IPS DF 19.7 (cell line): ENCODE data around the gene MORN1.

ENCODE experiments used
- DNase-seq: peaks from one replicate; pipeline ENCODE4 v3.0.0-alpha.2; 2013; ENCODE audit warnings: low read depth, low spot score

Gene MORN1

DNA sequence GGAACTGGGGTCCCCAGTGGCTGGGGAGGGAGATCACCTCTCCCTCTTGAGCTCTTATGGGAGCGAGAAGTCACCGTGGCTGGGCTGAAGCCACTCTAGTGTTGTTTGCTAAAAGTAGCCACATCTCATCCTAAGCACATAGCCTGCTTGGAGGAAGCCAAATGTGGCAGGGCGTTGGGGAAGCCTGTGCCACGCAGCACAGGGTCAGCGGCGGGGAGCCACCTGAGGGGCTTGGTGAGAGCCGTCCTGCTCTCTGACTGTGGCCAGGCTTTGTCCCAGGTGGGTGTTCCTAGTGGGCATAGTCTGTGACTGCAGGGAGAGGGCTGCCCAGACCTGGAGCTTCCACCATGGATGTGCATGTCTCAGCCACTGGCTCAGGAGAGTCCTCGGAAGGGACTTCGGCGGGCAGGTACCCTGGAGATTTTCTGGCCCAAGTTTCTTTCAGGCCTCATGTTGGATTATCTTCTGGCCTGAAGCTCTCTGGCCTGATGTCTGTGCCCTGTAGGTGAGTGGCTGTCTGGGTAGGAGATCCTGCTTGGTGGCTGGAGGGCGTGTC is 38.9 kb downstream of the MORN1 start:
- no peak for DNase-seq

DNA sequence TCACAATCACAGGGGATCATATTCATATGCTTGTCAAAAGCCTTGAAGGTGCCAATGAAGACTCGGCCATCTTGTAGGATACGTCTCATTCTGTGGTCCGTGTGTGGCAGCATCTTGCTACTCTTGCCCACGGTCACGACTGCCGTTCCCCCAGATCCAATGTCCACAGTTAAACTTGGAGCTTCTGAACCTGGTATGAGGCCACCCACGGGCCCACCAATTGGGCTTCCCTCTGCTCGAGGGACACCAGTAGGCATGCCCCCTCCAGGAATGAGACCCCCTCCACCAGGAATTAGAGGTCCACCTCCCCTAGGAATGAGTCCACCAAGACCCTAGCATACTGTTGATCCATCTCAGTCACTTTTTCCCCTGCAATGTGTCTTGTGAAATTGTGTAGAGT is 39.6 kb downstream of the MORN1 start:
- DNase-seq = no peak

DNA sequence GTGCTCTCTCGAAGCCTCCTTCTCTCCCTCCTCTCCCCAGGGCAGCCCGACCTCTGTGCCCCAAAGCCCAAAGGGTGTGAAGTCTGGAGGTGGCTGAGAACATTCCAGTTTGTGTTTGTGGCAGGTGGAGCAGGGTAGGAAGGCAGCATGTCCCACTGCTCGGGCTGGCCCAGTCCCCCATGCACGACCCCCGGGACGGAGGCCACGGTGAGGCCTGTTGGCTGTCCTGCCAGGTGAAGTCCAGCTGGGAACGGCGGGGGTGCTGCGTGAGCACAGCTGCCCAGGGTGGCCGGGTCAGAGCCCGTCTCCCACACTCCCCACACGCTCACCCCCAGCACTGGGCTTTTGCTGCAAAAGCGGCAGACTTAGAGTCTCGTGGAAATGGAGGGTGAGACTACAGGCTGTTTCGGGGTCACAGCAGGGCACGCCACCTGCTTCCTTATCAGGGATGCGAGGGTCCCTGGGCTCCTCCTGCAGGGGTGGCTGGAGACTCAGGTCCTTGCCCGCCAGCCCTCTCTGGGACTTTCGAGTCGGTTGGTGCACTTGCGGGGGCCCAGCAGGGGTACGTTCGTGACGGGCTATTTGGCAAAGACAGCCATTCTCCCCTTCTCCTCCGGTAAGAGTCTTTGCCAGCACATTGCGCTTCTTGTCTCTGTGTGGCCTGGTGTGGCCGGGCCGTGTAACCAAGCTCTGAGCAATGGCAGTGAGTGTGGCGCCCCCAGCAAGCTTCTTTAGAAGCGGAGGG is 40.3 kb downstream of the MORN1 start:
- DNase-seq = no peak

DNA sequence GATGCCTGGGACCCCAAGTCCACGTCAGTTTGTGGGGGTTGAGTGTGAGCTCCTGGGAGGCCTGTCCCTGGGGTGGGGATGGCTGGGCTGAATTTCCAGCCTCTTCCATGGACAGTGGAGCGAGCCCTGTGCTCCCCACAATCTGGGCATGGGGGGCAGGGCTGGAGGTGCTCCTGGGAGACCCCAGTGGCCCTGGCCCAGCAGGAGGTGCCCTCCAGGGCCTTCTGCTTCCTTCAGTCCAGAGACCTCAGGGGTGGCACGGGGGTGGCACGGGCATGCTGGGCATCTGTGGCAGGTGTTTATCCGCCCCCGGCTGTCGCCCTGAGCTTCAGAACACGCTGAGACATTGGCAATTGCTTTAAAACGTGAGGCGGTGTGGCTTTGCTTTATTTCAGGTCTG is 40.9 kb downstream of the MORN1 start:
- DNase-seq = no peak

DNA sequence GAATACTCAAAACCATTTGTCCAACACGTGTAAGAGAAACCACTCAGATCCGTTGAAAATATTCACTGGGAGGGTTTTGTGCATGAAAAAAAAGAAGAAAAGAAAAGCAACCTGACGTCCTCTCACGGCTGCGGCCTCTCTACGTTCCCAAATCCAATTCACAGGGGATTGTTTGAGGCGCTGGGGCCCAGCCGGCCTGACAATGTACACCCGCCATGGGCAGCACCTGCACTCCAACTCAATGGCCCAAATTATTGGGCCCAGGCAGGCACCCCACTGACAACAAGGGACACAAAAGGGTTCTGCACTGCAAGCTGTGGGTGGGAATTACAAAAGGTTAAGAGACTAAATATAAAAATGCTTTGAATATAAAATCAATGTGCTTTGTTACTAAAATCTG is 41.5 kb downstream of the MORN1 start:
- DNase-seq = no peak

DNA sequence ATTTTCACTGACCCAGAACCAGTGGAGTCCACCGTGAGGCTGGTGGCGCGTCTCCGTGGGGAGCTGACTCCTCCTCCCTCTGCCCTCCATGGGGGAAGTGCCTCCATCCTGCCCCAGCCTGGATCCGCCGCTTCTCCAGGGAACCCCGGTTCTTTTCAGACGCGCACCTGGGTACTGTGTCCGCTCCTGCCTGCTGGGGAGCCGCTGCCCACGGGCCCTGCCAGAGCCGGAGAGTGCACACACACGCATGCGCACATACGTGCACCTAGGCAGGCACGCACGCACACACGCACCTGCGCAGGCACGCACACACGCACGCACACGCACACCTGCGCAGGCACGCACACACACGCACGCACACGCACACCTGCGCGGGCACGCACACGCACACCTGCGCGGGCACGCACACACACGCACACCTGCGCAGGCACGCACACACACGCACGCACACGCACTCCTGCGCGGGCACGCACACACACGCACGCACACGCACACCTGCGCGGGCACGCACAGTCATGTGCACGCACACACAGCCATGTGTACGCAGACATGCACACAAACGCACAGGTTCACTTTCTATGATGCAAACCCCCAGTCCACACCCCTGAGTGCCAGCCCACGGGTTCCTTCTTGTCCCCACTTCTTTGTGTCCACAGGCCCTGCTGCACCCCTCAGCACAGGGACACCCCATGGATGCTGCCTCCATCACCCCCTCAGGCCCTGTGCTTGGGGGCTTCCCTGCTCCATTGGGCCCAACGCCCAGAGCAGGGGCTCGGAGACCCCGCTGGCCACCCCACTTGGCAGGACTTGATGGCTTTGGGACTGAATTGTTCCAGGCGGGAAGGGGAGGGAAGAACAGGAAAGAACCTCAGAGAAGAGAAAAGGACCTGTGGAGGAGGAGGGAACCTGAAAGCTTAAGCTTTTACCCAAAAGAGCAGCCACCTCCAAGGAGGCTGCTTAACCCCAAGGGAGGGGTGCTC is 42.7 kb downstream of the MORN1 start:
- no peak for DNase-seq

DNA sequence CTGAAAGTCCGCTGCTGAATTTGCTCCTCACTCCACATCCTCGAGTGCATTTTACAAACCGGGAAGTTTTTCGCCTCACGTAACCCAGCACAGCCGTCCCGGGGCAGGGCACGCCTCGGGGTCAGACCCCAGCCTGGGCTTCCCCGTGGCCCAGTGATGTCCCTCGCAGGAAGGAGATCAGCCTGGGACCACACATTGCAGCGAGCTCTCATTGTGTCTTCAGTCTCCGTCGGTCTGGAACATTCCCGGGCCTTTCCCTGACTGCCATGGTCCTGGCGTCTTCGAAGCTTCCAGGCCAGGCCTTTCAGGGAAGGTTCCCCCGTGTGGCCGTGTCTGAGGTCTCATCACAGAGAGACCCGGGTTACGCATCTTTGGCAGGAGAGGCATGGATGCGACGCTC is 43.5 kb downstream of the MORN1 start:
- no peak for DNase-seq

DNA sequence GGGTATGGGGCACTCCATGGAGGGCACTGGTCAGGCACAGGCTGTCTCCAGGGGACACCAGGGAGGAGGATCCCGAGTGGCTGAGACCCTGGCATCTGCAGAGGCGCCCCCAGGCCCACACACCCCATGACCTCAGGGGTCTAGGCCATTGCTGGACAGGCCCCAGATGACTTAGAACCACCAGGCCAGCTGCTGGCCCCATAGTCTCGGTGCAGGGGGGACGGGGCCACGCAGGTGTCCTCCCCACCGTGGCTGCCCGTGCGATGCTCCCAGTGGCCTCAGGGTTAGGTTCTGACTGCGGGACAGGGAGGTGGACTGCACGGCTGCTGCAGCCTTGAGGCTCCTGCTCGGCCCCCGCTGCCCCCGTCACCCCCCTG is 44.0 kb downstream of the MORN1 start:
- DNase-seq = no peak

DNA sequence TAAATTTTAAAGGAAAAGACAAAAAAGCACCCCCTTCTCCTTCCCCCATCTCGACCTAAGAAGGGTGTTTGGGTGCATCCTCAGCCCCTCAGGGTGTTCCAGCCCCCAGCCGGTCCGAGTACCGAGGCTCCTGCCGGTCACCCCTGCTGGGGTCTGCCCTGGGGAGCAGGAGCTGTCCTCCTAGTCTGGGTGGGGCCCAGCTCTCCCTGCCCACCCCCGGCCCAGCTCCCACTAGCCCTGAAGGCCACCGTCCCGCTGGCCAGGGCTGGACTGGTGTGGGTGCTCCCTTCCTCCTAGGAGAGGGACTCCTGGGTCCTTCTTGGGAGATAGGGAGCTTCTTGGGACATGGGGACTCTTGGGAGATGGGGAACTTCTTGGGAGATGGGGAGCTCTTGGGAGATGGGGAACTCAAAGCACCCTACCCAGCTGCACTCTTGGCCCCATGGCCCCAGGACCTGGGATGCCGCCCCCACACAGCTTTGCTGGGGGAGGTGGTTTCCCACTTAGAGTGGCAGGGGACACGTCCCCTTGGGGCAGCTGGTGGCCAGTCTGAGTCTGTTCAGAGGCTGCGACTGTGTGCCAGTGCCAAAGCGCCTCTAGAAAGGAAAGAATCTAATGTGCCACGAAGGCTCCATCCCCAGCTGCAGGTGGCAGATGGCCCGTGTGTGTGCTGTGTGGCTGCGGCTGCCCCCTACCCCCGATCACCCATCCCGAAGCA is 44.5 kb downstream of the MORN1 start:
- no peak for DNase-seq

DNA sequence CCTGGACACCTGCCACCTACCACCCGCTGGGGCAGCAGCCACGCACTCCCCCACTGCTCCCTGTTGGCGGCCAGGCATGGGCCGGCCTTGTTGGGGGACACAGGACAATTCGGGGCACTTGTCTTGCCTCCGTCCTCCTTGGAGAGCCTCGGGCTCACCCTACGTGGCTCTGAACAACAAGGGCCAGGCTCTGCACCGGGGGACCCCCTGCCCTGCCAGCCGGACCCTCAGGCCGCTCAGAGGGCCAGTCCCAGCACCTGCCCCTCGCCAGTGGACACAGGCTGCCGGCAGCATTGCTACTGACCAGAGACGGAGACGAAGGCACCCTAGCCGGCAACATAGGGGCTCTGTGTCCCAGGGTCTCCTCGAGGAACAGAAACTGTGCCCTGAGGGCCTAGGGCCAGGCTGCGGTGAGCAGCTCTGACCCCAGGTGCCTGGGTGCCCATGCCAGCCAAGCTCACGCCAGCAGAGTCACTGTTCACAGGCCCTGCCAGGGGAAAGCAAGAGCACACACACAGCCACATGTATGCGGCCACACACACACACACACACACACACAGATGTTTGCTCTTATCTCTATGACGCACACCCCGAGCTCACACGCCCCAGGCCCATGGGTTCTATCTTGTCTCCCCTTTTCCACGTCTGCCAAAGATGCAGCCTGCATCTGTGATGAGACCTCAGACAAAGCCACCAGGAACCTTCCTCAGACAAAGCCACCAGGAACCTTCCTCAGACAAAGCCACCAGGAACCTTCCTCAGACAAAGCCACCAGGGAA is 45.9 kb downstream of the MORN1 start:
- no peak for DNase-seq

DNA sequence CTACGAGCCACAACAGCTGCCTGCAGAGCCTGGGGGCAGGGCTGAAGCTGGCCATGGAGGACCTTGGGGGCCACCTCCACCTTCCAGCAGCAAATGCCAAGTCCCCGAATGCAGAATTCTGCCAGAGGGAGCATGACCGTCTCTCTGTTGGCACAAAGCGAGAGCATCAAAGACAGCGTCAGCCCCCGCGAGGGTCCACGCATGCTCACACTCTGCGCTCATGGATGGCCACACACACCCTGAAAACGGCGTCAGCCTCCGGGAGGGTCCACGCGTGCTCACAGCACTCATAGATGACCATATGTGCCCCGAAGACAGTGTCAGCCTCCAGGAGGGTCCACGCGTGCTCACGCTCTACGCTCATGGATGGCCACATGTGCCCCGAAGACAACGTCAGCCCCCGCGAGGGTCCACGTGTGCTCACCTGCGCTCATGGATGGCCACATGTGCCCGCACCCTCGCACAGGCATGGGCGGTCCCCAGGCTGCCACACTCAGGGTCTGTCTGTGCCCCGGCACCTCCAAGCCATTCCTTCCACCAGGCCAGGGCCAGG is 46.5 kb downstream of the MORN1 start:
- DNase-seq = no peak

DNA sequence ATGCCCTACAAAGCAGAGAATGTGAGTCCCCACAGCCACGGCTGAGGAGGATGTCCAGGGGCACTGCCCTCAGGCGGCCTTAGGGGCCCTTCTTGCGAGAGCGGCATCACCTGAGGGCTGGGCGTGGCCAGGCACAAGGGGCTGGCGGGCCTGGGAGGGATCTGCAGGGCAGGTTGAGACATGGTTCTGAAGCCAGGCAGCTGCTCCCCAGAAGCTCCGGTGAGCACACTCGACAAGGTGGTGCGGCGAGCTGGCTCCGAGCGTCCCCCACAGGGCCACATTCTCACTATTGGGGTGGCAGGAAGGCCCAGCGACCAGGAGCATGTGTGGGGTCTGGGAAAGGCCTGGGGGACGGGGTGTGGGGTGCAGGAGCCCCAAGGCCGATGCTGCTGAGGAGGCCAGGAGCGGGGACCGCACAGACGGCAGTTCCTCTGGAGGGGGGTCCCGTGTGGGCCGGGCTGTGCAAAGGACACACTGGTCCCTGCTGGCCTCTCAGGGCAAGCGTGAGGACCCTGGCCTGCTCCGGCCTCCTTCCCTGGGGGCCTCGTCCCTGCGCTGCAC is 47.2 kb downstream of the MORN1 start:
- no peak for DNase-seq

DNA sequence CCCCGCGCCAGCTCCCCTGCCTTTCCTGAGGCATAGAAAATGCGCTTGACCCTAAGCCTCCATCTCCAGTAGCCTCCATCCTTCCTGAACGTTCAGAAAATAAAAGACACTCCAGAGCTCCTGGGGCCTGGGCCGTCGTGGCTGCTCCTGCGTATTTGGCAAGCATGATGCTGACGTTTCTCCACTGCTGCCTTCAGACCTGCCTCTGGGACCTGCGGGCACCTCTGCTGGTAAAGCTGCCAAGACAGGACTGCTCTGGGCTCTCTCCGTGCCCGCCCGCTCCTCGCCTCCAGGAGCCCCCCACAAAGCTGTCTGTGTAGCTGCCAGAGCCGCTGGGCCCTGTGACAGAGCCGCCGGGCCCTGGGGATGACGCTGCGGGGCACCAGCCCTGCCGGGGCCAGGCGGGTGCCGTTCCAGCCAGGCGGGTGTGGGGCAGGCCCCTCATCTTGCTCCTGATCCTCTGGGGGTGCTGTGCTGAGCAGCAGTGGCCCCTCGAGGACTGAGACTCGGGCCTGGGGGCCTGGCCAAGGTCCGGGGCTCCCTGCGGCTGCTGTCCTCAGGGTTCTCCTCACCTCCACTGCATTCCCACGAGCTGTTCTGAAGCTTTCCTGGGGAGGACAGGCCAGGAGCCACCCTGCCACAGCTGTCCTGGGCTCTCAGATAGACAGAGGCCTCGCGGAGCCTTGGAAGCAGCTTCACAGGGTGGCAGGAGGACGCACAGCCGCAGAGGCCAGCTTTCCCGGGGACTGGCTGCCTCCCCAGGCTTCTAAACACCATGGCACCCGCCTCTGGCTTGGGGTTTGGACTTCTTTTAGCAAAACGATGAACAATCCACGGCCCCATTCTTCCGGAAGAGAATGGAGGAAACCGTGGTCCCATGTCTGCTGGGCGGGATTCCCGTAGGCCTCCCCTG is 48.1 kb downstream of the MORN1 start:
- DNase-seq = no peak

DNA sequence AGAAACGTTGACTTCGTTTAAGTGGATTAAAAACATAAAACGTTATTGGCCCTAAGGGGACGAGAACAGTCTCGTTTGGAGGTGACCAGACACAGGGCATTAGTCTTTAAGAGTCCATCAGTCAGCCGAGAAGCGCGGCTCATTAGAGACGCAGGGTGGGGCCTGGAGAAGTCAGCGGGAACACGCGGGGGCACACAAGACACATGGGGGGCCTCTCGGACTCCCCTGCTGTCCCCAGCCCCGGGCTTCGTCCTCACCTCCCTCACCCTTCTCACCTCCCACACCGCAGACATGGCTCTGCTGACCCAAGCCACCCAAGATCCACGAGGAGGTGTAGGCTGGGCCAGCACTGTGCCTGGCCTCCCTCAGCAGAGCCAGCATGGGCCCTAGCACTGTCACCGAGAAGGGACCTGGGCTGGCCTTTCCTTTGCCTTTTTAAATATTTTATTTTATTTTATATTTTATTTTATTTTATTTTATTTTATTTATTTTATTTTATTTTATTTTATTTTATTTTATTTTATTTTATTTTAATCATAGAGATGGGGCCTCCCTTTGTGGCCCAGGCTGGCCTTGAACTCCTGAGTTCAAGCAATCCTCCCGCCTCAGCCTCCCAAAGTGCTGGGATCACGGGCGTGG is 48.9 kb downstream of the MORN1 start:
- no peak for DNase-seq

DNA sequence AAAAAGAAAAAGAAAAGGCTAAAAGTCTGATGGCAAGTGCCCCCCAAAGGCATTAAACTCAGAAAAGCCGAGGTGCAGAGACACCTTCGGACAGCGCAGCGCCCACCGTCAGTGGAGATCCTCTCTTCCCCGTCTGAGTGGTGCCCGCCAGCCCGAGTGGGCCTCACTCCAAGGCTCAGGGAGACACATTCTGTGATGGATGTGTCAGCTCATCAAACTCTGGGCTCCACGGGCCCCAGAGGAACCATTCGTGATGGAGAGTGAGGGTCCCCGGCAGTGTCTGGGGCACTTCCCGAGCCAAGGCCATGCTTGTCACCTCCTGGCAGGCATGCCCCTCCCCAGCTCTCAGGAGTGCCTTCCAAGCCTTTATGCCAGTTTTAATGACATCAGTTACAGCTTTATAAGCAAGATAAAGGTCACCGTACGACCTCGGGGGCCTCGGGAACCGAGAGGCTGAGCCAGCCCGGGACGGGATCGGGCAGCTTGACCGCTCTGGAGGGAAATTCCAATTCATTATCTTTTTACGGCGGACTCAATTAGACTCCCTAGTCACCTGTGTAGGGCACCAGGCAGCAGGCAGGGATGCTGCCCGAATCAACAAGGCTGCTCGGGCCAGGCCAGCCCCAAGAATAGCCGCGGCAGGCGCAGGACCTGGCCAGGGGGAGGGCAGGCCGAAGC is 49.5 kb downstream of the MORN1 start:
- no peak for DNase-seq

DNA sequence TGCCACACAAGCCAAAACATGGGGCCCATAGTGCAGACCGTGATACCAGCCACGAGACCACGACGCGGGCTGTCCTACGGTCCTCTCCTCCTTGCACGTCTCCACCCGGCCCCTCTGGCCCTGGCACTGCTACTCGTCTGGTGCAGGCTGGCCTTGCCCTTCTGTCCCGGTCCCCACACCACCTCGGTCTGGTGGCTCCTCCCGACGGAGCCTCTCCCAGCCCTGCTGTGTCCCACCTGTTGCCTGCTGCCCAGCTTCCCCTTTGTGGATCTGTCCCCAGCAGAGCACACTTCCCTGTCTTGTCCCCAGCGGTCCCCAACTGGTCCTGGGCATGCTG is 50.5 kb downstream of the MORN1 start:
- DNase-seq = no peak

DNA sequence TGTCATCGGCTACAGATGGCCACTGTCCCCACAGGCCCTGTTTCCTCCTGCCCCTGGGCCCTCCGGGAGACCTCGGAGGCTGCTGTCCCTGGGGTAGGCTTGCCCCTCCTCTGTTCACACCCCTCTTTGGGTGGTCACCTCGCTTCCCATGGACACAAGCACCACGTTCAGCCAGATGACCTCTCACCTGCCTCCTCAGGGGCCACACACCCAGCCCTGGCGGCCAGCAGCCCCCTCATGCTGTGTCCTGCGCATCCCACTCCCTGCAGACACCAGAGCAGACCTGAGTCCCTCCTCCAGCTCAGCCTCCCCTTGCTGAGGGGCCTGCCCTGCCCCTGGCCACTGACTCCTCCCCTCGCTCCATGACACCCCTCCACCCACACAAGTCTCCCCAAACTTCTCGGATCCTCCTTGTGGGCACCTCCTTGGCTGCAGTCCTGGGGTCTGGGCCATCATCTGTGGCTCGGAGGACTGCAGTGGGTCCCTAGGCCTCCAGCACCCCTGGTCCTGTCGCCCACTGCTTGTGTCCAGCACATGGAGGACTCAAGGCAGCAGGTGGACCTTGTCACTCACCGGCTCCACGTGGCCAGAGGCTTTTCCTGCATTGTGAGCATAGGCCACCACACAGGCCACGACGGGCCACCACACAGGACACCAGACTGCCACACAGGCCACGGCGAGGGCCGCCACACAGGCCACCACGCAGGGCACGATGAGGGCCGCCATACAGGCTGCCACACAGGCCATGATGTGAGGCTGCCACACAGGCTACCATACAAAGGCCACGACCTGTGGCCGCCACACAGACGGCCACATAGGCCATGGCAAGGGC is 51.1 kb downstream of the MORN1 start:
- DNase-seq = no peak
